Esophagus squamous epithelium (tissue), 4 donors: ENCODE measurements around the gene ZNF599.

Source experiments
- POLR2A ChIP-seq, 4 donors: fragments of 450-650 bp; IDR thresholded peaks; one replicate each; pipeline ENCODE4 v1.6.1; 2017; ENCODE audit warnings: antibody characterized with exemption in 4 of 4, mild to moderate bottlenecking in 4 of 4, moderate library complexity in 3 of 4
- TF ChIP-seq, protein P1 (sequence below), 6 experiments: fragments of 450-650 bp in 4 of 6; fragments of 200-600 bp in 2 of 6; sonication (generic) in 2 of 6; IDR thresholded peaks; one replicate each; pipeline ENCODE4 v1.5.1; 2016 to 2019; ENCODE audit warnings: antibody characterized with exemption in 6 of 6, mild to moderate bottlenecking in 4 of 6, moderate library complexity in 4 of 6

DNA sequence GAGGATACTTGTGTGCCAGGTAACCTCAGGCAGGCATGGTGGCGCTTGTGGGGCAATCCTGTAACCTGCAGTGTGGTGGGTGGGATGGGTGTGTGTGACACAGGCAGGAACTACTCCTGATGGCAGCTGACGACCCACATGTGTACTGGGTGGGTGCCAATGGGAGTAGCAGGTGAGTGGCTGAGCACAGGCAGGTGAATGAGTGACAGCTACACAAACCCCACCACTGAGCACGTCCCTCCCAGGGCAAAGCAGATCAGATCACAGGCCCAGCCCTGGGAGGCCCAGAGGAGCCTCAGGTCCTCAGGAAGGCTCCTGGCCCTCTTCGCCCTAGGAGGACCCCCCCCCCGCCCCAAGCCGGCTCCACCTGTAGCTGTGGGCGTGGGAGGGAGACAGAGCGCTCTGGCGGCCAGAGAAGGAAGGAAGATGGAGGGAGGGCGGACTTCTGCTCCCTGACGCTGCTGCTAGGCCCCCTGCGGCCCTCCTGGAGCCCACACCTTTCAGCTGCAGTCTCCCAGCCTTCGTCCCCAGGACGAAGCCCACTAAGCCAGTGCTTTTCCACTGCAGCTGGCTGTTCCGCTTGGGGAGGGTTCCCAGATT is 40.3 kb downstream of the ZNF599 start:
- TF ChIP-seq, protein P1, sequence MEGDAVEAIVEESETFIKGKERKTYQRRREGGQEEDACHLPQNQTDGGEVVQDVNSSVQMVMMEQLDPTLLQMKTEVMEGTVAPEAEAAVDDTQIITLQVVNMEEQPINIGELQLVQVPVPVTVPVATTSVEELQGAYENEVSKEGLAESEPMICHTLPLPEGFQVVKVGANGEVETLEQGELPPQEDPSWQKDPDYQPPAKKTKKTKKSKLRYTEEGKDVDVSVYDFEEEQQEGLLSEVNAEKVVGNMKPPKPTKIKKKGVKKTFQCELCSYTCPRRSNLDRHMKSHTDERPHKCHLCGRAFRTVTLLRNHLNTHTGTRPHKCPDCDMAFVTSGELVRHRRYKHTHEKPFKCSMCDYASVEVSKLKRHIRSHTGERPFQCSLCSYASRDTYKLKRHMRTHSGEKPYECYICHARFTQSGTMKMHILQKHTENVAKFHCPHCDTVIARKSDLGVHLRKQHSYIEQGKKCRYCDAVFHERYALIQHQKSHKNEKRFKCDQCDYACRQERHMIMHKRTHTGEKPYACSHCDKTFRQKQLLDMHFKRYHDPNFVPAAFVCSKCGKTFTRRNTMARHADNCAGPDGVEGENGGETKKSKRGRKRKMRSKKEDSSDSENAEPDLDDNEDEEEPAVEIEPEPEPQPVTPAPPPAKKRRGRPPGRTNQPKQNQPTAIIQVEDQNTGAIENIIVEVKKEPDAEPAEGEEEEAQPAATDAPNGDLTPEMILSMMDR (IDR thresholded peaks at IDR 0.05), result no peak
- TF ChIP-seq POLR2A (IDR thresholded peaks at IDR 0.05), result no peak
